Measurements from ENCODE around the gene F13A1.

Gene F13A1

DNA sequence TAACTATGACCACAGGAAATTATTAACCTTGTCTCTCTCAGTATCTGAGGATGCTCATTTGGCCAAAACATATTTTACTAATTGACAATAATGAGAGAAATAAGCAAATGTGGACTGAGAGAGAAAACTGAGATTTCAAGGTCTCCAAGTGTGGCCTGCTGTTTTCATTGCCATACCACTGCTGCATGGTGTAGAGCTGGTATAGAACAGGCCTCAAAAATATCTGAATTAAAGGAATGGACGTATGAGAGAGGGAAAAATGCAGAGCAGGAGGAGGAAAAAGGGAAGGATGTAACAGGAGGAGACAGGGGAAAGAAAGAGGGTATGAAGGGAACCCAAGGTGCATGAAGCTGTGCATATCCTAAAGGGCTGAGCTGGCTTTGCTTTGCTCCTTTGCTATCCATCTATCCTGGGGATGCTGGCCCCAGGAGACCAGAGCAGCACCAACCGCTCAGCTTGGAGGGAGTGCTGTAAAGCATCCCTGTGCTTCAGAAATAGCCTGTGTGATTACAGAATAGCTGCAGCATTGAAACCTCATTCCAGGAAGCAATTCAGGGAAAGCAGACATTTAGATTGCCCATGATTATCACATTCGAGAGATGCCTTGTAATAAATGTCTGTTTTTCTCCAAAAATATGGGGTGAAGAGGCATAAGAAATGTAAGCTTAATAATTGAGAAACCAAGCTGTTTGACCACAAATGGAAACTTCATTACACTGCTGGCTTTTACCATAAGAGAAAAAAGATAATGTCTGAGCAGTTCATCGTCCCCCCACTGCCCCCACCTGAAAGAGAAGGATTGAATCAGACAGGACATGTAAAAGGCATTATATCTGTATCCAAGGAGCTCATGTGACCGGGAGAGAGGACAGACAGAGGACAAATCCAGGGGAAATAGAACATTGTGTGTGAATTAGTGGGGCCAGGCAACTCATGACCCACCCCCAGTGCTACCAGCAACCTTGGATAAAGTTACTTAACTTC is 80.6 kb downstream of the F13A1 start:
- no peak for FAIRE-seq

GRCh38 chr6:6236730-6237469 is 83.6 kb downstream of the F13A1 start:
- no peak for FAIRE-seq

DNA sequence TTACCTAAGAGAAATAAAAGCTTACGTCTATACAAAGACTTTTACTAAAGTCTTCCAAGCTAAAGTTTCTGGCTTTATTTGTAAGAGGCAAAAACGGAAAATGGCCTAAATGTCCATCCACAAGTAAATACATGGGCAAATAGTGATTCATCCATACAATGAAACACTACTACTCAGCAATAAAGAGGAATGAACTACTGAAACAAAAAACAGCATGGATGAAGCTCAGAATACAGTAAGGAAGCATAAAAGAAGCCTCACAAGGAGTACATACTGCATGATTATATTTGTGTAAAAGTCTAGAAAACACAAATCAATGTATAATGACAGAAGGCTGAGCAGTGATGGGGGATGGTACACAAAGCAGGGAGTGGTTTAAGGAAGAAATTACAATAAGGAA is 84.7 kb downstream of the F13A1 start:
- no peak for FAIRE-seq

- FAIRE-seq, result no peak
These were observed 85.5 kb downstream of the F13A1 start for GRCh38 chr6:6234963-6235362.

GRCh38 chr6:6230286-6230685 is 90.2 kb downstream of the F13A1 start:
- FAIRE-seq, result no peak

DNA sequence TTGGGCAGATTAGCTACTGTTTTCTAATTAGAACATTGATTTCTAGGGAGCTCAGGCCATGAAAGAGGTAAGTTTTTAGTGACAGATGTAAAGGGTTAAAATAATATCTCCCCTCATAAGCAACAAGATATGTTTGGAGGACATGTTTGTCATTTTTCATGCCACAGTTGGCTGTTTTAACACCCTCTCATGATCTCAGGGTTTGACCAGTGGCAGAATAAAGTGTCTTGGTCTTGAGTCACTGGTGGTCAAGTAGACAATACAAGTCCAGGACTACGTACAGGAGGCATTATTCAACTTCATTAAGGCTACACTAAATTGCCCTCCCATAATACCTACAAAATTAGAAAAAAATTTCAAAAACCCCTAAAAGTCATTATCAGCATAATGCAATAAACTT is 92.6 kb downstream of the F13A1 start:
- no peak for FAIRE-seq

DNA sequence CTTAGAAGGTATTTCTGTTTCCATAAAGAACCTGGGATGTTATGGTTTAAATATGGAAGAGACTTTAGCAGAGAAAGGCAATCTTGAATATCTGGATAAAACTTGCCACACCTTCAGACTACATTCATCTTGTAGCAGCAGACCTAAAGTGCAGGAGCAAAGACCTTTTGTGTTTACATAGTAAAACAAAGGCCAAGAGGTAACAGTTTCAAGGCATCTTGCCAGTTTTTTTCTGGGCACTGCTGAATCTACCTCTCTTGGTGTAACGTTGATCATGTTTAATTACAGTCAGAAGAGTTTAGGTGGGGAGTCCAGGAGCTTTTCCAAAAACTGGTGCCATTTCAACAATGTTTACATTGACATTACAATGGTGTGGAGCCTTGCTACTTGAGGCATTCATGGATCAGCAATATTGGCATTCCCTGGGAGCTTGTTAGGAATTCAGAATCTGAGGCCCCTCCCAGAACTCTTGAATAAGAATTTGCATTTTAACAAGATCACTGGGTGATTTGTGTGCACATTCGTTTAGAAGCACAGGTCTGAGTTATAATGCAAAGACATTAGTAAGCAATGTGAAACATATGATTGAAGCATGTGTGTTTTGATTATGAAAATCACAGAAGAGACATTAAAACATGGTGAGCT is 94.5 kb downstream of the F13A1 start:
- FAIRE-seq, result no peak

DNA sequence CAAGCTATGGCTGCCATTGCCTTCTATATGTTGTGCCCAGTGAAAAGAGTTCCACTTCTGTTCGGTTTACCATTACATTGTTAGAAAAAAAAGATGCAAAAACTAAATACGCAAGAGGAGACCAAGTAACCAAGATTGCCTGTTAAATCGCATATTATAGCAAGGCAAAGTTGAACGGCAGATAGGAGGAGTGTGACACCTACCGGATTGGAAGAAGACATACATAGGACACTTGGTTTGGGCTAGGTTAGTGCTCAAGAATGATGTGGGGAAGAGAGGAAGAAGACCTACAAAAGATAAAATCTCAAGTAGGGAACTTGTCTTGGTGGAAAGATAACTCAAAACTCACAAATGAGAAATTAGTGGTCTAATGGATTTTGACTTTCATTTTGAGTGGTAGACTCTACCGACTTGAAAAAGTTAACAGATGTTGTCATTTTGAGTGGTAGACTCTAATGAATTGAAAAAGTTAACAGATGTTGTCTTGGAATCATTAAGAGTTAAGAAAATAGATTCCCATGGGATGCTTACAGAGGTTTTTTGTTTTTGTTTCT is 95.5 kb downstream of the F13A1 start:
- FAIRE-seq, result no peak

DNA sequence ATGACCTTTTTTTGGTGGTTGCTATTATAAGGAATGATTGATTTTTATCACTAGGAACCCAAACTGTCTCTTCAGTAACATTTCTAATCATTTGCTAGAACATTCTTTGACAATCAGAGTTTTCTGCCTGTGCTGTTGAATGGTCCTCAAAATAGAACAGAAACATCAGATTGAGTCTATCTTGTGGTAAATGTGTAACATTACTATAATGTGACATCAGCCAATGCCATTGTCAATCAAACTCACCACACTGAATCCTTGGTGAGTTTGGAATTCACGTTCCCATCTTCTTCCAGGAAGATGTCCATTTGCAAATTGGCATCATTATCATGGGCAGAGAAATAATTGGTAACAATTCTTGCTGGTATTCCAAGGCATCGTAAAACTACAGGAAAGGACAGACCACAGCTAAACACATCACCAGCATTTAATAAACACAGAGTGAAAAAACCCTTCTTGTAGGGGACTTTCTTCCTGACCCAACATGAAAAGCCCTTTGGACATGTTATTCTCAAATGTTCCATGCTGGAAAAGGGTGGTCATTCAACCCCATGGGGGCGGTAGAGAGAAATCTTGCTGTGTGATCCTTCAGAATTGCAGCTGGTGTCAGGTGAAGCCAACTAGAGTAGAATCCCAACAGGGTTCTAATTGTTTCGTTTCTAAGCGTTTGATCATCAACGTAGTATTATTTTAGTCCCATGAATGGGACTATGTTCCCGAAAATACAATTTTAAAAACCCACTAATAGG is 98.5 kb downstream of the F13A1 start:
- FAIRE-seq, result no peak

GRCh38 chr6:6220718-6221117 is 99.7 kb downstream of the F13A1 start:
- no peak for FAIRE-seq

DNA sequence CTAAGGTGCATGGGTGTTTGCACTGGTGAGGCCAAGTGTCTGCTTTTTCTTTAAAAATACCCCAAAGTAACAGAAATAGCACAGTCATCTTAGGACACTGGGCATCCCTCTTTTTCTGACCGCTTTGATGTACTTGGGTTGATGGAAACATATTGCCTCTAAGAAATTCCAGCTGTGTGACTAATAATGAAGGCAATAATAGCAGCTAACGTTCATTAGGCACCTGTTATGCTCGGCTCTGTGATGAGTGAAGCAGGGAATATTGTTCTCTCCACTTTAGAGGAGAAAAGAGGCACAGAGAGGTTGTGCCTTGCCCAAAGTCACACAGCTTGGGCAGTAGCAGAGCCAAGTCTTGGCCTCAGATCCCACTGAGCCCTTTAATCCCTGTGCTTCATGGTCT is 100.7 kb downstream of the F13A1 start:
- no peak for FAIRE-seq

DNA sequence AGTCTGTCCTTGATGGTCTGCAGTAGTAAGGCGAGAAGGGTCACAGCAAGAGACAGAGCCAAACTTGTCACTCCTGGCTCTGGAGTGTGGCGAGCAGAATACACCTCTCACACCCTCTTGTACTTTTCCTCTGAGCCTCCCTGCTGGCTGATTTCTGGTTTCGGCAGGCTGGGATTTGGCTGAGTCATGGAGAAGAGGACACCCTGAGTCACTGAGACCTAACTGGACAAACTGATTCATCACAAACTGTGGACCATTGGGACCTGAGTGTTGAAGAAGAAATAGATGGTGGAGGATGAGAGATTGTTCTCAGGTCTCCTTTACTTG is 101.7 kb downstream of the F13A1 start:
- FAIRE-seq, result no peak

DNA sequence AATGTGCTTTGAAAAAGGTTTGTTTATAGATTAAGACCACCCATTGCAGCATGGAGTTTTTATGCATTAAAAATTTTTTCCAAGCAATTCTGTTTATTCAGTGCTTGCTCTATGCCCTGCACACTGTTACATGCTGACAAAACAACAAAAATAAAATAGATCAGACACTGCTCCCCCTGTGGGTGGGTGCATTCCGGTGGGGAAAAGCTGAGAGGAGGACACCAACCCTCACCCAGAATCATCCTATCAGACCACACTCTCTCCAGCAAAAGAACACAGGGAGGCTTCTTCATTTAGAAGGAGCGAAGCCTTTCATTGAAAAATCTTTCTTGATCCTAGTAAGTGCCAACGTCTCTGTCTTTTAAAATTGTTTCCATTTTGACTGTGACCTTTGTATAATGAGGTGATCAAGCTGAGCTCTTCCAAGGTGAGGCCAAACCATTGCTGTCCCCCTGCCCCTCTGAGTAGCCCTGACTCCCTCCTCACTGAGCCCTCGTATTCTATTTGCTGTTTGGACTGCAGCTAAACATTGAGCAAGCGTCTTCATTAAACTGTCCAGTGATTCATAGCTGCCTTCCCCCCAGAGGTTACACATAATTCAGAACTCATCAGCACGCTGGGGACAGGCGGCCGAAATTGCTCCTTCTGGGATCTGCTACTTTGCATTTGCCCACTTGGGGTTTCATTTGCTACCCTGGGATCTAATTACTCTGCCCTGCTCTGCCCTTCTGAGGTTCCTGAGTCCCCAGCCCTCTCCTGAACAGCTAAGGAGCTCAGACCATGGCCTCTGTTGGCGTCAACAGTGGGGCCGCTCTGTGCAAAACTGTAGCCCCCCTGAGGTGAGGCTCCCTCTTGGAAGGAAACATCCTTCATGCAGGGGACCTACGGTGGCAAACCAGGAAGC is 102.4 kb downstream of the F13A1 start:
- FAIRE-seq, result no peak

DNA sequence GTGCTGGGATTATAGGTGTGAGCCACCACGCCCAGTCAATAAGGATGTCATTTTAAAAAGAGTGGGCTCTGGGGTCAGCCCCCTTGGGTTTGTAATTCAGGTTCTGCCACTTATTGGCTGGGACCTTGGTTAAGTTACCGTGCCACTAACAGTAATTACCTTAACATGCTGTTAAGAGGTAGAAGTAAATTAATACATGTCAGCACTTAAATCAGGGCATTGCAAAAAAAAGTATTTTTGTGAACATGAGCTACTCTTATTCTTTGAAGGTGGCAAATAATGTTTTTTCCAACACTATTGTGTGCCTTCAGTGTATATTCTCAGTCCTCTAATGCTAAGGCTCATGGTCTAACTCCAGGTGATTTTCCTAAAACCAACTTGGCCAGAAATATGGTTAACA is 109.5 kb downstream of the F13A1 start:
- no peak for FAIRE-seq

DNA sequence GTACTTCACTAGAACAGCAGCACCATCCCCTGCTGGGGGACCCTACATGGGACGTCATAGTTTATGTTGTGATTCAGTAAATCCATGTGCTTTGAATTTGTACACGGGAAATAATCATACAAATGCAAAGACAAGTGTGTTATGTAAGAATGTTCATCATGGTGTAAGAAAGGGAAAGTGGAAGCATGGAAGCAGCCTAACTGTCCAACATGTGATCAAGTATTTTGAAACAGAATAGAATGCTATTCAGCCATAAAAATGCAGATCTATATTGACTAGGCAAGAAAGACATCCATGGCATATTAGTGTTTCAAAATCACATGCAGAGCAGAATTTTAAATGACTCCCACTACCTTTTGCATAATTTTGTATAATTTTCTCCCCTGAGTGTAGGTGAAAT is 117.6 kb downstream of the F13A1 start:
- no peak for FAIRE-seq

GRCh38 chr6:6201200-6201599 is 119.3 kb downstream of the F13A1 start:
- no peak for FAIRE-seq

DNA sequence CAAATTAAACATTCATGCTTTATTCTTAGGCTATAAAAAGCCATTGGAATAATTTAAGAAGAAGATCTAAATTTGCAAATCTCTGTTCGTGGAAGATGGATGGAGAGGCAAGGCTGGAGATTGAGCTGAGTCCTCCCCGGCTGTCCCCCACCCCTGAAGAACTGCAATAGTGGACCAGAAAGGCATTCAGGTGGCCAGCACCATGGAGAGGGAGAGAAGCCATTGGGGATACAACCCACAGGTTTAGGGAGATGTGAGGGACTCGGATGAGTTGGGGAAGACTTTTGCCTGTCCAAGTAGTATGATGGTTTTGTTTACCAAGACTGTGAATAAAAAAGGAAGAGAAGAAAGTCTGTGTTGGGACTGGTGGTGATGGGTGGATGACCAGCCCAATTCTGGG is 120.8 kb downstream of the F13A1 start:
- FAIRE-seq, result no peak

DNA sequence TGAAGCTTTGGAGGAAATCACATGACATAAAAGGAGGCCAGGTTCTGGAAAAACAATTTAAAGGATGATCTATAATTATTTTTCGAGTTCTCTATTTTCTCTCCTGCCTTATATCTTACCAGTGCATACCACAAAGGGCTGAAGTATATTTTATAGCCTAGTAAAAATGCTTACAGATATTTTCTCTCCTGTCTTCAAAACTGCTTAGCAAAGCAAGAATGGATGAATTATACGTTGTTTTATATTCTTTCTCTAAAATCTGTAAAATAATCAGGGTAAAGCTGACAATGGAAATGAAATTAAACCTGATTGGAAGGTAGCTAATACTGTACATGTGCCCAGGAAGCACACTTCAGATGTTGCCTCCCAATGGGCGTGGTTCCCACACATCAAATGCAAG is 123.7 kb downstream of the F13A1 start:
- FAIRE-seq, result no peak

- FAIRE-seq, result no peak
These were observed 125.4 kb downstream of the F13A1 start for GRCh38 chr6:6195080-6195479.

DNA sequence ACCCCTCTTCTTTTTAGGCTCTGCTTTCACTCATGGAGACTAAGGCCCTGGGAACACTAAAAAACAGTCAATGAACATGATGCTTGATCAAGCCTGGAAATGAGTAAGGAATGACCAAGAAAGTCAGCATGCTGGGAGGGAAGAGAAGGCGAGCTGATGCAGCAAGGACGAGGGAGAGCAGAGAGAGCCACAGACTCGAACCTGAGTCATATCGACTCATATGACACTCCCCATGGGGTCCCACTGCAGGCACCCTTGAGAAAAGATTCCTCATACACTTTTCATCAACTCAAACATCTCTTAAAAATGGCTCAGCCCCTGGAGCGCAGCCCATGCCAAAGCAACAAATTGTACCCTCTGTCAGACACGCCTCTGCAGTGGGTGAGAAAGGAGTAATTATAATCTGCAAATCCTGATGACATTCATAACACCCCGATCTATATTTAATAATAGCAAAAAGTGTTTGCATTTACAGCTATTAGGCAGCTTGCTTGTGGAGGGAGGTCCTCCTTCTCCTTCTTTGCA is 127.2 kb downstream of the F13A1 start:
- no peak for FAIRE-seq

- FAIRE-seq, result no peak
These were observed 128.6 kb downstream of the F13A1 start for GRCh38 chr6:6191909-6192308.
